Stimulated activated effector memory CD8-positive, alpha-beta T cell treated with anti-CD3 and anti-CD28 coated beads, Interleukin-12 subunit alpha, Interleukin-12 subunit beta, amount 100 ng/mL, for 72 hours (primary cell): ENCODE data around the gene TULP3.

ENCODE experiments used
- ATAC-seq: fragments of 150-1000 bp; cut with Tn5 transposase; 2 replicates; pipeline ENCODE4 v1.10.0; 2021
- DNase-seq, 2 donors: peaks; one replicate each; pipeline ENCODE4 v3.0.0; 2021 to 2022; ENCODE audit warnings: low spot score in 2 of 2
- H3K27ac Mint-ChIP-seq: one replicate; pipeline ENCODE4 v1.8.0; 2022; ENCODE audit warnings: mild to moderate bottlenecking, mixed read lengths
- H3K36me3 Mint-ChIP-seq: one replicate; pipeline ENCODE4 v1.8.0; 2022; ENCODE audit warnings: mild to moderate bottlenecking, mixed read lengths
- H3K4me1 Mint-ChIP-seq: one replicate; pipeline ENCODE4 v1.8.0; 2022; ENCODE audit warnings: mixed read lengths
- H3K4me3 Mint-ChIP-seq: one replicate; pipeline ENCODE4 v1.8.0; 2022; ENCODE audit warnings: mild to moderate bottlenecking, mixed read lengths
- H3K9me3 Mint-ChIP-seq: one replicate; pipeline ENCODE4 v1.8.0; 2022; ENCODE audit warnings: mixed read lengths

The TULP3 gene, protein sequence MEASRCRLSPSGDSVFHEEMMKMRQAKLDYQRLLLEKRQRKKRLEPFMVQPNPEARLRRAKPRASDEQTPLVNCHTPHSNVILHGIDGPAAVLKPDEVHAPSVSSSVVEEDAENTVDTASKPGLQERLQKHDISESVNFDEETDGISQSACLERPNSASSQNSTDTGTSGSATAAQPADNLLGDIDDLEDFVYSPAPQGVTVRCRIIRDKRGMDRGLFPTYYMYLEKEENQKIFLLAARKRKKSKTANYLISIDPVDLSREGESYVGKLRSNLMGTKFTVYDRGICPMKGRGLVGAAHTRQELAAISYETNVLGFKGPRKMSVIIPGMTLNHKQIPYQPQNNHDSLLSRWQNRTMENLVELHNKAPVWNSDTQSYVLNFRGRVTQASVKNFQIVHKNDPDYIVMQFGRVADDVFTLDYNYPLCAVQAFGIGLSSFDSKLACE

DNA sequence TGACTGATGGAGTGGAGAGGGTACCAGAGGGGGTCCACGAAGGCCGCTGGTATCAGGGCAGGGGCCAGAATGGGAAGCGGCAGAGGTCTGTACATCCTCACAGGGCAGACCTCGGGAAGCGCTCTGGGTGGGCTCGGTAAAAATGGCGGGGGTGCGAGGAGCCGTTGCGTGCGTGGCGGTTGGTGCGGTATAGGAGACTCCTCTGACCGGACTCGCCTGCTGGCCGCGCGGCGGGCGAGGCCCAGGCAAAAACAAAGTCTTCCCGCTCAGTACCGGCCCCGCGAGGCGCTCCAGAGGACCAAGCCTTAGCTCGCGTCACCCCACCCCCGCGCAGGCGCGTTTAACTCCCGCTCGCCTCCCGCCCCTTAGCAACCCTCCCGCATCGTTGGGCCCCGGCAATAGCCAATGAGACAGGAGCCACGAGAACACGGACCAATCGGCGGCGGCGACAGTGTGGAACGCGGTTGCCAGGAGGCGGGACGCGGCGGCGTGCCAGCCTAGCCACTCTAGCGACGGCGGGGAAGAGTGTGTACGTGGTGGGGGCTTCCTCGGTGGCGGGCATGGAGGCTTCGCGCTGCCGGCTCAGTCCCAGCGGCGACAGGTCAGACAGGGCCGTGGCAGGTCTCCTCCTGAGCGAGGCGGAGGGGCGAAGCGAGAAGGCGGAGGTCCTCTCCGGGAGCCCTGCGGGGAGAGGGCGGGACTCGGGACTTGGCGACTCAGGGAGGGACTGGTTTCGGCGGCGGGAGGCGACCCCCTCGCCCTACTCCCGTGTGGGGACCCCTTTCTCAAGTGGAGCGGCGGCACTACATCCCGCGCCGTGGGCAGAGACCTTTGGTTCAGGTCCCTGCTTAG, at the start of gene TULP3:
Gene TULP3 (plus strand): TSS at position 504 of the 852 bp plus-strand sequence. CDS start 57 bp downstream, at position 561.
- peak; percentile 95 to 98 for DNase-seq
- peak; percentile 99 for ATAC-seq

DNA sequence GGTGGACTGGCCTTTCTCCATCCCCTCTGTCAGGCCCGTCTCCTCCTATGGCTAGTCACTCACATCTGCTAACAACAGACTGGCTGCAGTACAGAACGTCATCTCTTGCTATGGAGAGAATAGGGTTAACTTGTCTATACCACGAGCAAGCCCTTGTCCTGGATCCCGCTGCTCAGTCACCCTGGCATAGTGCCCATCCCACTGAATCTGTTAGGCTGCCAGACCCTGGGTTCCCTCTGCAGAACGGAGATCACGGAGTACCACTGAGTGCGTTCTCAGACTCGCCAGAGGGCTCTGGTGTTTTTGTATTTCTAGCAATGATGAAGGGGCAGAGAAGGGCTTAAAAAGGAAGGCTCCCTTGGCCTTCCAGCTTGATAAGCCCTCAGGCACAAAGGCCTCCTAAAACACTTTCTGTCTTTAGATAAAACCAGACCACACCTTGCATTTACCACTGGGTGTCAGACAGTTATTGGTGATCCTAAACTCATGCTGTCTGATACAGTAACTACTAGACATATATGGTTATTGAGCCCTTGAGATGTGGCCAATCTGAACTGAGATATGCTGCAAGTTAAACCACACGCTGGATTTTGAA, 49.5 kb upstream of the TULP3 start:
- ATAC-seq, result no peak
- no peak overlapping the region for H3K27ac Mint-ChIP-seq
- H3K9me3 Mint-ChIP-seq, result no peaks in the 10 kb centered on the region
- H3K36me3 Mint-ChIP-seq, result peaks cover 55% of the 10 kb centered on the region
- peaks cover 5% of the 10 kb centered on the region for H3K4me1 Mint-ChIP-seq
- no peak overlapping the region for H3K4me3 Mint-ChIP-seq
- DNase-seq, result no peak

More for the DNA sequence above, at the start of gene TULP3:
- H3K36me3 Mint-ChIP-seq, result peaks cover 49% of the 10 kb centered on the region
- peaks cover 28% of the 10 kb centered on the region for H3K4me1 Mint-ChIP-seq
- peak within 1 kb of the TSS; percentile 96 for H3K27ac Mint-ChIP-seq
- H3K4me3 Mint-ChIP-seq, result peak within 1 kb of the TSS; percentile 94
- H3K9me3 Mint-ChIP-seq, result no peaks in the 10 kb centered on the region

DNA sequence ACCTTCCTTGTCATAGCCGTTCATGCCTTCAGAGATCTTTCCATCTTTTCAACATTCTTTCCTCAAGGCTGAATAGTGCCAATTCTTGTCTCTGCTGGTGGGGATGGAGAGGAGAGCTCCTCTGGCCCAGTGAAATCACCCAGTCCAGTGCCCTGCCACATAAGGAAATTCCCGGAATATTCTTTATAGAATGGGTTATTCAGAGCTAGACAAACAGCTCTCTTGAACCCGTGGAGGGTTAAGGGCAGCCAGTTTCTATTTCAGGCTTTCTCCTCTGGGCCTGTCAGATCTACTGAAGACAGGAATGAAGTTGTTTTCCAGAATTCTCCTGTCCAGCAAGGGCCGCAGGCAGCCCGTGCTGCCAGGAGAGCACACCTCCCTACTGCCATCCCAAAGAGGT, 47.7 kb upstream of the TULP3 start:
- Mint-ChIP-seq H3K4me3 (no peak overlapping the region), H3K27ac (peak overlapping the region; percentile 55), H3K36me3 (peaks cover 44% of the 10 kb centered on the region), H3K4me1 (peaks cover 5% of the 10 kb centered on the region), H3K9me3 (no peaks in the 10 kb centered on the region)
- ATAC-seq (no peak), DNase-seq (no peak)

DNA sequence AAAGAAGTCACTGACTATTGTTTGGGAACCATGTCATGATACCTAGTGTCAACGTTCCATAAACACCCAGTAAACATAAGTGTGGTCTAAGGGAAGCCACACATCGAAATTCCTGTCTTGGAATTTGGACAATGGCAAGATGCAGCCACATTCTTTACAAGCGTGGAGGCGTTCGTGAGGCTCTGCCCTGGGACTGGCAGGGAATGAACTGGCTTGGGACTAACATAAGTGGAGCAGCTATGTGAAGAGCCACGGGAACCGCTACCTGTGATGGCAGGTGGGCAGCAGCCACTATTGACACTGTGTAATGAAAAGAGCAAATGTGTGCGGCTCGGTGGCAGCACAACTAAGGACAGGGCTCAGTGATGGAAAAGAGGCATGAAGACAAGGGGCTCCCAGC, 45.9 kb upstream of the TULP3 start:
- ATAC-seq (no peak), DNase-seq (no peak)
- peaks cover 5% of the 10 kb centered on the region for H3K4me1 Mint-ChIP-seq
- H3K36me3 Mint-ChIP-seq, result peaks cover 27% of the 10 kb centered on the region
- peak overlapping the region; percentile 74 for H3K27ac Mint-ChIP-seq
- no peaks in the 10 kb centered on the region for H3K9me3 Mint-ChIP-seq
- no peak overlapping the region for H3K4me3 Mint-ChIP-seq

DNA sequence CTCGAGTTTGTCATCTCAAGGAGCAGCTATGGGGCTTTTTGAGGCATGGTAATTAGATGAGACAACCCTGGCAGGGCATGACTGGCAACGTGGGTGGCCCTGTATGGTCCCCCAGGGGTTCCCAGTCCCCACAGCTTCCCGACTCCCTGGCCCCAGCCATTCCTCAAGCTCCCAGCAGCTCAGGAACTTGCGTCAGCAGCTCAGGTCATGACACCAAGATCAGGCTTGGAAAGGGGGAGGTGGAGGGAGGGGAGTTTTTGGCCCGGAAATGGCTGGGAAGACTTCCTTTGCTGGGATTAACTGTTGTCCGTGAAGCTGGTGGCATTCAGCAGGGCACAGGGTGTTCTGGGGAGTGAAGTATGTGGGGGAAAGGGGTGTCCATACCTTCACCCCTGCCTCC, 45.4 kb upstream of the TULP3 start:
- Mint-ChIP-seq H3K27ac (peak overlapping the region; percentile 74), H3K4me1 (peaks cover 5% of the 10 kb centered on the region), H3K9me3 (no peaks in the 10 kb centered on the region), H3K4me3 (no peak overlapping the region), H3K36me3 (peaks cover 22% of the 10 kb centered on the region)
- DNase-seq, result no peak
- no peak for ATAC-seq

DNA sequence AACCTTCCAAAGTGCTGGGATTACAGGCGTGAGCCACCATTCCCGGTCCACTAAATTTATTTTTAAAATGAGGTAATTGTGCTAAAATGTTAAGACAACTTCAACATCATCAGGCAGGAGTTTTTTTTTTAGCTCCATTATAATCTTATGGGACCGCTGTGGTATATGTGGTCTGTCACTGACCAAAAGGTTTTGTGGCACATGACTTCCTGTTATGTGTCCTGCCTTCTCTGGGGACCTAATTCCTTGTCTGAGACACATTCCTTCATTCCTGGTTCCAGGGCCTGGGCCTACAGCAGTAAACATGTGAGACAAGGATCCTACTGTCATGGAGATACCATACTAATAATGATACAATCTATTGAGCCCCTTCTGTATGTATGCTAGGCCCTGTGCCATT, 38.8 kb upstream of the TULP3 start:
- Mint-ChIP-seq H3K27ac (no peak overlapping the region), H3K4me3 (no peak overlapping the region), H3K9me3 (no peaks in the 10 kb centered on the region), H3K36me3 (peaks cover 15% of the 10 kb centered on the region), H3K4me1 (no peaks in the 10 kb centered on the region)
- no peak for ATAC-seq
- DNase-seq, result no peak

DNA sequence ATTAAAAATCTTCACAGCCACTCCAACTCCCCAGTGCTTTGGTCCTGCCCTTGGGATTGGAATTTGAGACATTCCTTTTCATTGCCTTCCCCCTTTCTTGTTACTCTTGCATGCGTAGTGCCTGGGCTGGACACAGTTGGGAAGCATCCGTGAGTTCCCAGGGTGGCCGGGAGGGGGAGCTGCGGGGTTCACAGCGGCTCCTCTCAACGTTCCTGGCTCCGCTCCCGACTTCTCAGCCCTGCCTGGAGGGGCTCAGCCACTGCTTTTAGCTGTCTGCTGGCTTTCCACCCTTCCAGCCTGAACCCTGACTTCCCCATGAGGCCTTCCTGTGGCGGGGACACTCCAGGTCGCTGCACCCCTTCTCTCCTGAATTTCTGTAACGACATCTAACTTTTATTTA, 37.1 kb upstream of the TULP3 start:
- no peak overlapping the region for H3K27ac Mint-ChIP-seq
- DNase-seq, result peak; percentile 30 to 66
- H3K4me3 Mint-ChIP-seq, result no peak overlapping the region
- H3K9me3 Mint-ChIP-seq, result no peaks in the 10 kb centered on the region
- peak; percentile 68 for ATAC-seq
- peaks cover 22% of the 10 kb centered on the region for H3K36me3 Mint-ChIP-seq
- no peaks in the 10 kb centered on the region for H3K4me1 Mint-ChIP-seq

DNA sequence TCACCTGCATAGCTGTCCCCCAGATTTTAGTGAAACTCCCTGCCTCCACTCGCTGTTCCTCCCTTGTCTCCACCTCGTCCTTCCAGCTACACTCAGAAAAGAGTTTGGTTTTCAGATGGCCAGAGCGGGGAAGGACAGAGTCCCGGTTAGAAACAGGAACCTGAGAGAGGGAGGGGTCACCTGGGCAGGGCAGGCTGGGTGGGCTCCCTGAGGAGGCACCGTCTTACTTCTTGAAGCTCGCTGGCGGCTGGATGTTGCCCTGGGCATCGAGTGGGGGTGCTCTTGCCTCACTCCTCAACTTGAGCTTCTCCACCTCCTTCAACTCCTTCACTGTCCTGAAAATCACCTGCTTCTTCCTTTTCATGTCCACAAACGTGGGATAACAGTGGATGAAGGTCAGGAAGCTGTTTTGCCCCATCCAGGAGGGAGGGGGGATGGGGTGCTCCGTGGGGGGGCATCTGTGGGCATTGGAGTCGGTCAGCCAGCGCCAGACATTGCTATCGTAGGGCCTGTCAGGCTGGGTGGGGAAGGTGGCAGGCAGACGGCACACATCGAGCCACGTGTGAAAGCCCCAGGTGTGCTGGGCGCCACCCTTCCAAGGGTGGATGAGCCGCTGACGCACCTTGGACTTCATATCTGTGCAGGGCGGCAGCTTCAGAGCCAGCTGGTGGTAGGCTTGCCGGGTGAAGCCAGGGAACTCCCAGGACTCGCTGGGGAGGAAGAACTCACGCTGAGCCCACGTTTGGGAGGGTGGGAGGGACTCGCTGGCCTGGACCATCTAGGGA, 35.8 kb upstream of the TULP3 start:
- H3K36me3 Mint-ChIP-seq, result peaks cover 34% of the 10 kb centered on the region
- ATAC-seq, result no peak
- H3K4me1 Mint-ChIP-seq, result no peaks in the 10 kb centered on the region
- H3K4me3 Mint-ChIP-seq, result no peak overlapping the region
- H3K27ac Mint-ChIP-seq, result no peak overlapping the region
- DNase-seq, result no peak
- no peaks in the 10 kb centered on the region for H3K9me3 Mint-ChIP-seq

DNA sequence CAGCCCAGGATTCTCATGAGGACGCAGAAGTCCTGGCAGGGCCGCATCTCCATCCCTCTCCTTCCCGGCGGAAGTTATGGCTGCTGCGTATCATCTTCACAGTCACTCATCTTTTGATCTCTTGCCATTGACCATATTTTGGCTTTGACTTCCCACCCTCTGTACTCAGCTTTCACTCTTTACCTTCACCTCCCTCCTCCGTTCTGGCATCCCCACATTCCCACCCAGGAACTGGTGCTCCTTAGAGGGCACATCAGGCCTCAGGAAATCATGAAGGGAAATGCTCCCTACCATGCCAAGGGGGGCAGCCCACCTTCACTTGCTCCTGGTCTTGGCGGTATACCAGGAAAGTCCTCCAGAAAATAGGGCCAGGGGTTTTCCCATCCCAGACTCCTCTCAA, 35.1 kb upstream of the TULP3 start:
- Mint-ChIP-seq H3K4me3 (no peak overlapping the region), H3K36me3 (peaks cover 41% of the 10 kb centered on the region), H3K9me3 (no peaks in the 10 kb centered on the region), H3K4me1 (no peaks in the 10 kb centered on the region), H3K27ac (peak overlapping the region; percentile 9)
- no peak for ATAC-seq
- DNase-seq, result no peak

DNA sequence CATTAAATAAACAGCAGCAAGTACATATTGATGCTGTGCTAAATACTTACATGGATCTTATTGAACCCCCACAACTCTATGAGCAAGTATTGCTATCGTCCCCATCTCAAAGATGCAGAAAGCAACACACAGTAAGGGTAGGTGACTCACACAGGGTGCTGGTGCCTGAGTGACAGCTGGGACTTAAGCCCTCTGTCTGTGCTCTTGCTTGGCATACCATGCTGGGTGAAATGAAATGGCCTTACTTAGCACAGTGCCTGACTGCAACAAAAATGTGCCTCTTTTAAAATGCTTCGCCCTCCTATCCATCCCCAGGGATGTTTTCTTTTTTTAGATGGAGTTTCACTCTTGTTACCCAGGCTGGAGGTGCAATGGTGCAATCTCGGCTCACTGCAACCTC, 34.6 kb upstream of the TULP3 start:
- DNase-seq, result no peak
- ATAC-seq, result peak; percentile 48
- H3K27ac Mint-ChIP-seq, result peak overlapping the region; percentile 9
- H3K4me1 Mint-ChIP-seq, result no peaks in the 10 kb centered on the region
- no peaks in the 10 kb centered on the region for H3K9me3 Mint-ChIP-seq
- H3K4me3 Mint-ChIP-seq, result no peak overlapping the region
- H3K36me3 Mint-ChIP-seq, result peaks cover 46% of the 10 kb centered on the region

DNA sequence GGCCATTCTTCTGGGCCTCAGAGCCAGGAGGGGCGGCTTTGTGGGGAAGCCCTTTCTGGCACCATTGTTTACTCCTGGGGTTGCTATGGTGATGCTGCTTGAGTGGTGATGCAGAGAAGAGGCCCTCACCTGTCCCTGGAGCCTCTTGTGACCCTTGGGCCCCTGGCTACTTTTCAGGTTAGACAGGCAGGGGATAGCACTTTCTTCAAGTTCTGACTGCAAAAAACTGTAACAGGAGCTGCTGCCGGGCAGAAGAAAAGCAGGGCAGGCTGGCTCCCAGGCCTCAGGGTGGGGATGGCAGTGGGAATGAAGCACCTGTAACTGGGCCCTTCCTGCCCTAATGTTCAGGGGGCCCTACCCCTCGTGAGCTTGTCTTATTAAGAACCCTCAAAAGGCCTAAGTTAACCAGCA, 33.7 kb upstream of the TULP3 start, which contains the start of gene TEX52:
Gene TEX52 (minus strand): TSS at position 19 of the 411 bp plus-strand sequence. CDS start 13 bp downstream, at position 6.
- ATAC-seq (no peak), DNase-seq (no peak)
- H3K4me3 Mint-ChIP-seq, result no peak within 1 kb of the TSS
- H3K27ac Mint-ChIP-seq, result peak within 1 kb of the TSS; percentile 9
- no peaks in the 10 kb centered on the region for H3K9me3 Mint-ChIP-seq
- peaks cover 51% of the 10 kb centered on the region for H3K36me3 Mint-ChIP-seq
- no peaks in the 10 kb centered on the region for H3K4me1 Mint-ChIP-seq

DNA sequence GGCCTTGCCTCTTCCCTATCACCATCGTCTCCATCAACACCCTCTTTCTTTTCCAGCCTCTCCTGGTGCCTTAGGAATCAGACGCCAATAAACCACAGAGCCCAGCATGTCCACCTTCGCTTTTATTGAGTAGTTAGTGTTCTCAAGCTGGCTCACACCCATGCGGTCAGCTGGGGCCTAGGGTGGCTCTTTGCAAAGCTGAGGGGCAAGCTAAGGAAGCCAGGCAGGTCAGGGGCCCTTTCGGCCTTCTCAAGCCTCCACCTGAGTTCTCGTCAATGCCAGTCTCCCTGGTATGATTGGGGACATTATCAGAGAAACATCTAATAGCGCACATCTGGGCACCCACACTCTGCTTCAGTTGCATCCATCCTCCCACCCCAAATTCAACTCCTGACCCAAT, 33.1 kb upstream of the TULP3 start:
- H3K9me3 Mint-ChIP-seq, result no peaks in the 10 kb centered on the region
- no peak overlapping the region for H3K27ac Mint-ChIP-seq
- H3K4me1 Mint-ChIP-seq, result no peaks in the 10 kb centered on the region
- ATAC-seq, result no peak
- no peak overlapping the region for H3K4me3 Mint-ChIP-seq
- H3K36me3 Mint-ChIP-seq, result peaks cover 51% of the 10 kb centered on the region
- DNase-seq, result no peak

DNA sequence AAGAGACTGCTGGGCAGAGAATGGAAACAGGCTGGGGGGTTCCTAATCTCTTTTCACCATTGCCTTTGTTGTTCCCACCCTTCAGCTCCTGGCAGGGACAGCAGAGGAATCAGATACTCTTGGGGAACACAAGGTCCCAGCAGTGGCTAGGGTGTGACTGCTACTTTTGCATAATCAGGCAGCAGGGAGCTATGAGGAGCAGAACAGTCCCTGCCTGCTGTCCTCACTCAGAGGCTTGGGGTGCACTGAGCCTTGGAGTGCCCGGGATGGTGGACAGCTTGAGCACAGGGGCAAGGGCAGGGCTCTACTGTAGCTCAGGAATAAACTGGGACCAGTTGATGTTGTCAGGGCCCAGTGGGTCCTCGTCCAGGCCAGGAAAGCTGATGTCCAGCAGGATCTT, 32.4 kb upstream of the TULP3 start:
- ATAC-seq, result no peak
- no peaks in the 10 kb centered on the region for H3K9me3 Mint-ChIP-seq
- H3K4me1 Mint-ChIP-seq, result no peaks in the 10 kb centered on the region
- H3K36me3 Mint-ChIP-seq, result peaks cover 54% of the 10 kb centered on the region
- H3K27ac Mint-ChIP-seq, result peak overlapping the region; percentile 74
- H3K4me3 Mint-ChIP-seq, result no peak overlapping the region
- no peak for DNase-seq

DNA sequence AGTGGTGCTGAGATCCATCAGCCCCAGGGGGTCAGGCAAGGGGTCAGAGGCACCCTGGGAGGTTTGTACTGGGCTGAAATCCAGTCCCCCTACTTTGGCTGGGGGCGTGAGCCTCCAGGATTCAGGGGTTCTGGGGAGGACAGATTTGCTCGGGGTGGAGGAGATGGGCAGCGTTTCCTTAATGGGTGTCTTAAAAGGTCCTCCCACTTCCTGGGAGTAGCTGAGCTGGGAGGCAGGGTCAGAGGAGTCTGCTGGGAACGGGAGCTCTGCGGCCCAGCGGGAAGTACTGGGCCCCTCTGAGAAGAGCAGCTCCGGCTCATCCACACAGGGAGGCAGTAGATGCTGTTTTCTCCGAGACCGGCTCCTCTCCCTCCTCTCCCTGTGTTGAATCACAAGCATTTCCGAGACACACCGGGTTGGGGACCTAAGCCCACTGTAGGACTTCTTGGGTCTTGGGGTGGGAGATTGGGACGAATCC, 31.7 kb upstream of the TULP3 start:
- no peak for ATAC-seq
- Mint-ChIP-seq H3K4me1 (no peaks in the 10 kb centered on the region), H3K36me3 (peaks cover 61% of the 10 kb centered on the region), H3K9me3 (no peaks in the 10 kb centered on the region), H3K27ac (peak overlapping the region; percentile 74), H3K4me3 (no peak overlapping the region)
- no peak for DNase-seq
